GM23338 (cell line): ENCODE results near the gene RALY. TPM values are rescaled to one million over a fixed set of nuclear protein-coding genes. Genes with fewer than 3 reads are reported as not detected.

Source experiments
- ATAC-seq: fragments of 200-7000 bp; cut with Tn5 transposase; 3 replicates; pipeline ENCODE4 v1.9.1; 2020
- DNase-seq: peaks from one replicate; pipeline ENCODE4 v3.0.0-alpha.2; 2015; ENCODE audit warnings: low spot score
- H2AFZ ChIP-seq: fragments of 200-600 bp; sonication (generic); 2 replicates; pipeline ENCODE4 v1.8.0; 2016; ENCODE audit warnings: antibody characterized with exemption, mild to moderate bottlenecking, moderate library complexity
- H3F3A ChIP-seq: fragments of 200-600 bp; sonication (generic); replicated peaks from 2 replicates; pipeline ENCODE4 v1.8.0; 2017; ENCODE audit warnings: antibody characterized with exemption, mixed run types, low read depth
- H3K27ac ChIP-seq: fragments of 200-600 bp; sonication (generic); 2 replicates; pipeline ENCODE4 v1.6.1; 2016; ENCODE audit warnings: low read depth
- H3K27me3 ChIP-seq: fragments of 200-600 bp; sonication (generic); 2 replicates; pipeline ENCODE4 v1.8.0; 2016; ENCODE audit warnings: mild to moderate bottlenecking, mixed run types, moderate library complexity; ENCODE audit not compliant: insufficient read depth
- H3K36me3 ChIP-seq: fragments of 200-600 bp; sonication (generic); 2 replicates; pipeline ENCODE4 v1.8.0; 2016; ENCODE audit warnings: mild to moderate bottlenecking; ENCODE audit not compliant: insufficient read depth
- H3K4me1 ChIP-seq: fragments of 200-600 bp; sonication (generic); 2 replicates; pipeline ENCODE4 v1.8.0; 2016; ENCODE audit warnings: mild to moderate bottlenecking, moderate library complexity; ENCODE audit not compliant: insufficient read depth
- H3K4me2 ChIP-seq: fragments of 200-600 bp; sonication (generic); 2 replicates; pipeline ENCODE4 v1.7.1; 2017; ENCODE audit warnings: mixed run types
- H3K4me3 ChIP-seq: fragments of 200-600 bp; sonication (generic); 2 replicates; pipeline ENCODE4 v1.6.1; 2016; ENCODE audit warnings: mixed run types
- H3K79me2 ChIP-seq: fragments of 200-600 bp; sonication (generic); replicated peaks from 2 replicates; pipeline ENCODE4 v1.8.0; 2017; ENCODE audit warnings: mild to moderate bottlenecking; ENCODE audit not compliant: insufficient read depth
- H3K9me2 ChIP-seq: fragments of 200-600 bp; sonication (generic); 2 replicates; pipeline ENCODE4 v1.8.0; 2017; ENCODE audit not compliant: insufficient read depth
- H4K20me1 ChIP-seq: fragments of 200-600 bp; sonication (generic); replicated peaks from 2 replicates; pipeline ENCODE4 v1.8.0; 2017; ENCODE audit warnings: mild to moderate bottlenecking; ENCODE audit not compliant: insufficient read depth
- H3K27ac Mint-ChIP-seq: 2 replicates; pipeline ENCODE4 v1.8.0; 2020; ENCODE audit warnings: inconsistent platforms, mild to moderate bottlenecking, moderate library complexity, mixed read lengths
- H3K27me3 Mint-ChIP-seq: 3 replicates; pipeline ENCODE4 v1.8.0; 2022; ENCODE audit warnings: low read depth, mild to moderate bottlenecking, moderate library complexity, mixed read lengths, inconsistent platforms; ENCODE audit not compliant: insufficient read depth, poor library complexity
- H3K36me3 Mint-ChIP-seq: 3 replicates; pipeline ENCODE4 v1.8.0; 2021; ENCODE audit warnings: low read depth, mild to moderate bottlenecking, inconsistent platforms, moderate library complexity, mixed read lengths
- H3K4me1 Mint-ChIP-seq: 3 replicates; pipeline ENCODE4 v1.8.0; 2020; ENCODE audit warnings: mild to moderate bottlenecking, inconsistent platforms, mixed read lengths
- H3K4me3 Mint-ChIP-seq: 3 replicates; pipeline ENCODE4 v1.8.0; 2021; ENCODE audit warnings: moderate library complexity, mild to moderate bottlenecking, inconsistent platforms, mixed read lengths
- H3K9me3 Mint-ChIP-seq: 3 replicates; pipeline ENCODE4 v1.8.0; 2020; ENCODE audit warnings: moderate library complexity, mild to moderate bottlenecking, inconsistent platforms, mixed read lengths
- EZH2 ChIP-seq: fragments of 200-600 bp; sonication (generic); IDR thresholded peaks from one replicate; pipeline ENCODE4 v1.8.0; 2017; ENCODE audit warnings: antibody characterized with exemption, mild to moderate bottlenecking, low read depth; ENCODE audit not compliant: unreplicated experiment
- EZH2phosphoT487 ChIP-seq: fragments of 200-600 bp; sonication (generic); IDR thresholded peaks from one replicate; pipeline ENCODE4 v1.8.1; 2018; ENCODE audit warnings: antibody characterized with exemption; ENCODE audit not compliant: unreplicated experiment
- JUNB ChIP-seq: IDR thresholded peaks from one replicate; pipeline ENCODE4 v1.6.1; 2016; ENCODE audit warnings: antibody characterized with exemption; ENCODE audit not compliant: unreplicated experiment
- ZNF331 ChIP-seq: fragments of 250-450 bp; sonication (Bioruptor Pico); IDR thresholded peaks from 2 replicates; pipeline ENCODE4 v1.5.0; 2020; ENCODE audit warnings: low read depth, mild to moderate bottlenecking, moderate library complexity
- polyA plus RNA-seq: library from polyadenylated mRNA; unstranded; fragments of >200 nt; fragmentation: Nextera tagmentation; extraction: Ambion mirVana; gene quantifications from 2 replicates; pipeline ENCODE4 v1.2.1, GENCODE V29; 2016
- total RNA-seq: library from RNA; depleted of rRNA; stranded (reverse); fragments of >200 nt; shearing (Covaris generic); gene quantifications from 2 replicates; pipeline ENCODE4 v1.2.3, GENCODE V29; 2014
- TF ChIP-seq, protein P1 (sequence below), 2 experiments: fragments of 200-600 bp in 1 of 2; sonication (generic) in 1 of 2; conservative IDR thresholded peaks; 2 replicates each; pipeline versions ENCODE4 v1.5.1 to v1.6.1; 2016 to 2017; ENCODE audit warnings: antibody characterized with exemption in 2 of 2, low read depth in 2 of 2, mild to moderate bottlenecking in 2 of 2, moderate library complexity in 1 of 2
- TF ChIP-seq, protein P2 (sequence below): IDR thresholded peaks from 2 replicates; pipeline ENCODE4 v1.6.1; 2016; ENCODE audit warnings: antibody characterized with exemption

Gene RALY
- total and polyA plus RNA-seq, 2 experiments from 2014 or later: 144 to 167 TPM

DNA sequence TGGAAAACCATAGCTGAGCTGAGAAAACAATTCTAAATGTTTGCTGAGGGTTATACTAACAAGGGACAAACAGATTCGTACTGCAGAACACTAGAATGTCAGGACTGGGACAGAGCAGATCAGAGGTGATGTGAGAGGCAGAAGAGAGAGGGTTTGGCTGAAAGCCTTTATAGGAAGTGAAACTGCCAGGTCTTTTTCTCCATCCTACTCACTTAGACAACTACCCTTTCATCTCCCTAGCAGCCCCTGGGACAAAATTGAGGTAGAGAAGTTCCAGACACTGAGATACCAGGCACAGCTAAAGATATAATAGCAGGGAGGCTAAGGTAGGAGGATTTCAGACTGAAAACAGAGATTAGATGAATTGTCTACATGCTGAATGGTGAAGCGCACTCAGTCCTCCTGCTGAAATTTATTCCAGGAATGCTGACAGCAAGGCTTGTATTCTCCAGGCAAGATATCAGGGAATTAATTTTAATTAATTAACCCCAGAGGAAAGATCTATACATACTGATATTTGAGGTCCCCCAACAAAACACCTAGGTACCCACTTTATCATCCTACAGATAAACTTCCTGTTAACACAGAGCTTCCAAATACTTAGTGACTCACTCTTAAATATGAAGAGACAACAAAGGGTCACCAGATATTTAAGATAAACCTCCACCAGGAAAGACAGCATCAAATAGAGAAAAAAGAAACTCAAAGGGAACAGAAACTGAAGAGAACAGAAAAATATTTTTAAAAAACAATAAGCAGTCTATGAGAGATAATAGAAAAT is 130.9 kb downstream of the RALY start:
- no peak overlapping the region for H3K27ac Mint-ChIP-seq
- no peak for DNase-seq
- no peak overlapping the region for H3K4me3 Mint-ChIP-seq
- ATAC-seq: no peak
- 0 out of 3 replicates have a peak, but pooled peaks cover 2% of the 10 kb centered on the region for H3K4me1 Mint-ChIP-seq
- no peak for TF ChIP-seq EZH2phosphoT487
- no peak overlapping the region for H3K27ac ChIP-seq
- H3K27me3 ChIP-seq: no peaks in the 10 kb centered on the region
- no peak overlapping the region for H2AFZ ChIP-seq
- H3K36me3 ChIP-seq: no peaks in the 10 kb centered on the region
- H3F3A ChIP-seq: no peaks in the 10 kb centered on the region
- H3K4me3 ChIP-seq: no peak overlapping the region
- H3K27me3 Mint-ChIP-seq: peaks cover 2% of the 10 kb centered on the region
- H3K36me3 Mint-ChIP-seq: no peaks in the 10 kb centered on the region
- H3K79me2 ChIP-seq: no peaks in the 10 kb centered on the region
- no peaks in the 10 kb centered on the region for H3K4me1 ChIP-seq
- H4K20me1 ChIP-seq: no peaks in the 10 kb centered on the region
- H3K9me3 Mint-ChIP-seq: no peaks in the 10 kb centered on the region
- H3K9me2 ChIP-seq: no peaks in the 10 kb centered on the region
- H3K4me2 ChIP-seq: no peak overlapping the region

DNA sequence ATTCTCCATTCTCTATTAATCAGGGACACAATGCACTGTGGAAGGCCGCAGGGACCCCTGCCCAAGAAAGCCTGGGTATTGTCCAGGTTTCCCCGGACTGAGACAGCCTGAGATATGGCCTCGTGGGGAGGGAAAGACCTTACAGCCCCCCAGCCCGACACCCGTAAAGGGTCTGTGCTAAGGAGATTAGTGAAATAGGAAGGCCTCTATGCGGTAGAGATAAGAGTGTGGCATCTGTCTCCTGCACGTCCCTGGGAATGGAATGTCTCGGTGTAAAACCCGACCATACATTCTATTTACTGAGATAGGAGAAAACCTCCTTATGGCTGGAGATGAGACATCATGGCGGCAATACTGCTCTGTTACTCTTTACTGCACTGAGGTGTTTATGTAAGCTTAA is 134.1 kb downstream of the RALY start:
- H3K4me1 Mint-ChIP-seq: 0 out of 3 replicates have a peak, but pooled peaks cover 2% of the 10 kb centered on the region
- no peak overlapping the region for H3K27ac ChIP-seq
- no peak overlapping the region for H3K4me3 Mint-ChIP-seq
- no peak overlapping the region for H3K4me3 ChIP-seq
- H3K27ac Mint-ChIP-seq: no peak overlapping the region
- H3K27me3 Mint-ChIP-seq: peaks cover 2% of the 10 kb centered on the region
- H3F3A ChIP-seq: no peaks in the 10 kb centered on the region
- H3K27me3 ChIP-seq: no peaks in the 10 kb centered on the region
- DNase-seq (no peak), ATAC-seq (no peak)
- no peaks in the 10 kb centered on the region for H3K4me1 ChIP-seq
- no peak overlapping the region for H3K4me2 ChIP-seq
- no peaks in the 10 kb centered on the region for H3K9me2 ChIP-seq
- H3K9me3 Mint-ChIP-seq: peaks cover 10% of the 10 kb centered on the region
- no peak for TF ChIP-seq EZH2
- no peak for TF ChIP-seq JUNB
- TF ChIP-seq, protein P1, sequence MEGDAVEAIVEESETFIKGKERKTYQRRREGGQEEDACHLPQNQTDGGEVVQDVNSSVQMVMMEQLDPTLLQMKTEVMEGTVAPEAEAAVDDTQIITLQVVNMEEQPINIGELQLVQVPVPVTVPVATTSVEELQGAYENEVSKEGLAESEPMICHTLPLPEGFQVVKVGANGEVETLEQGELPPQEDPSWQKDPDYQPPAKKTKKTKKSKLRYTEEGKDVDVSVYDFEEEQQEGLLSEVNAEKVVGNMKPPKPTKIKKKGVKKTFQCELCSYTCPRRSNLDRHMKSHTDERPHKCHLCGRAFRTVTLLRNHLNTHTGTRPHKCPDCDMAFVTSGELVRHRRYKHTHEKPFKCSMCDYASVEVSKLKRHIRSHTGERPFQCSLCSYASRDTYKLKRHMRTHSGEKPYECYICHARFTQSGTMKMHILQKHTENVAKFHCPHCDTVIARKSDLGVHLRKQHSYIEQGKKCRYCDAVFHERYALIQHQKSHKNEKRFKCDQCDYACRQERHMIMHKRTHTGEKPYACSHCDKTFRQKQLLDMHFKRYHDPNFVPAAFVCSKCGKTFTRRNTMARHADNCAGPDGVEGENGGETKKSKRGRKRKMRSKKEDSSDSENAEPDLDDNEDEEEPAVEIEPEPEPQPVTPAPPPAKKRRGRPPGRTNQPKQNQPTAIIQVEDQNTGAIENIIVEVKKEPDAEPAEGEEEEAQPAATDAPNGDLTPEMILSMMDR (conservative IDR thresholded peaks at IDR 0.05; ENCODE audit: low read depth in 2 of 2): no peak
- TF ChIP-seq ZNF331: no peak
- TF ChIP-seq, protein P2, sequence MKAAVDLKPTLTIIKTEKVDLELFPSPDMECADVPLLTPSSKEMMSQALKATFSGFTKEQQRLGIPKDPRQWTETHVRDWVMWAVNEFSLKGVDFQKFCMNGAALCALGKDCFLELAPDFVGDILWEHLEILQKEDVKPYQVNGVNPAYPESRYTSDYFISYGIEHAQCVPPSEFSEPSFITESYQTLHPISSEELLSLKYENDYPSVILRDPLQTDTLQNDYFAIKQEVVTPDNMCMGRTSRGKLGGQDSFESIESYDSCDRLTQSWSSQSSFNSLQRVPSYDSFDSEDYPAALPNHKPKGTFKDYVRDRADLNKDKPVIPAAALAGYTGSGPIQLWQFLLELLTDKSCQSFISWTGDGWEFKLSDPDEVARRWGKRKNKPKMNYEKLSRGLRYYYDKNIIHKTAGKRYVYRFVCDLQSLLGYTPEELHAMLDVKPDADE: no peak
- no peak overlapping the region for H2AFZ ChIP-seq
- H3K79me2 ChIP-seq: no peaks in the 10 kb centered on the region
- no peaks in the 10 kb centered on the region for H4K20me1 ChIP-seq
- peaks cover 8% of the 10 kb centered on the region; the same call in 2 of the 3 replicates for H3K36me3 Mint-ChIP-seq
- no peaks in the 10 kb centered on the region for H3K36me3 ChIP-seq
